HG03575 (cell line): ENCODE results near the gene GOLGB1.

ENCODE experiments used
- ATAC-seq: cut with Tn5 transposase; IDR thresholded peaks from one replicate; pipeline ENCODE4 v1.9.1; 2021; ENCODE audit not compliant: unreplicated experiment, insufficient number of reproducible peaks, low FRiP score; ENCODE audit errors: extremely low read depth

The GOLGB1 gene

GRCh38 chr3:121648219-121648958 lies 101.2 kb downstream of the GOLGB1 start:
- ATAC-seq: no peak

GRCh38 chr3:121645054-121645453 lies 104.5 kb downstream of the GOLGB1 start:
- ATAC-seq: no peak

GRCh38 chr3:121642601-121643314 lies 106.8 kb downstream of the GOLGB1 start:
- ATAC-seq: no peak

- no peak for ATAC-seq
These were observed 108.4 kb downstream of the GOLGB1 start for GRCh38 chr3:121641127-121641526.

- no peak for ATAC-seq
These were observed 111.6 kb downstream of the GOLGB1 start for GRCh38 chr3:121637922-121638321.

- ATAC-seq: no peak
These were observed 119.2 kb downstream of the GOLGB1 start for GRCh38 chr3:121630355-121630754.

- ATAC-seq: no peak
These were observed 119.9 kb downstream of the GOLGB1 start for GRCh38 chr3:121629601-121630000.

GRCh38 chr3:121627622-121628021 lies 121.9 kb downstream of the GOLGB1 start:
- ATAC-seq: no peak

GRCh38 chr3:121627211-121627610 lies 122.3 kb downstream of the GOLGB1 start:
- ATAC-seq: no peak

GRCh38 chr3:121626495-121626894 lies 123.0 kb downstream of the GOLGB1 start:
- no peak for ATAC-seq

- no peak for ATAC-seq
These were observed 125.2 kb downstream of the GOLGB1 start for GRCh38 chr3:121624147-121624899.

- ATAC-seq: no peak
These were observed 128.1 kb downstream of the GOLGB1 start for GRCh38 chr3:121621491-121621890.

- no peak for ATAC-seq
These were observed 129.8 kb downstream of the GOLGB1 start for GRCh38 chr3:121619691-121620090.
